A673 (cell line): ENCODE results near the gene MYO19. TPM values are rescaled to one million over a fixed set of nuclear protein-coding genes. Genes with fewer than 3 reads are reported as not detected.

Experiments used
- BruUV-seq: library from RNA; stranded (reverse); fragments of 400-500 nt; replicated peaks from 2 replicates; lab custom pipeline; 2021; lab: Mats Ljungman, UMichigan
- CTCF ChIA-PET: fragments of 300-600 bp; sonication (Branson Sonifier 250); formaldehyde crosslinking; loops from one replicate; lab custom pipeline; 2022; ENCODE audit warnings: antibody characterized with exemption; lab: Charles Lee
- POLR2A ChIA-PET: fragments of 300-600 bp; sonication (Branson Sonifier 250); formaldehyde crosslinking; loops from one replicate; lab custom pipeline; 2022; ENCODE audit warnings: antibody characterized with exemption; ENCODE audit not compliant: low non-redundant PET; lab: Charles Lee
- DNase-seq: peaks from one replicate; pipeline ENCODE4 v3.0.0-alpha.2; 2015; ENCODE audit warnings: low spot score
- H3K27ac ChIP-seq: fragments of 200-600 bp; sonication (generic); 2 replicates; pipeline ENCODE4 v1.5.1; 2016; ENCODE audit warnings: mixed run types, low read depth, mild to moderate bottlenecking, mixed read lengths, antibody characterized with exemption, low read length; ENCODE audit not compliant: poor library complexity, severe bottlenecking
- H3K27me3 ChIP-seq: fragments of 200-600 bp; sonication (generic); replicated peaks from 2 replicates; pipeline ENCODE4 v1.6.1; 2017; ENCODE audit warnings: mixed run types, low read depth, mild to moderate bottlenecking, mixed read lengths, antibody characterized with exemption, low read length; ENCODE audit not compliant: insufficient read depth, poor library complexity
- H3K36me3 ChIP-seq: fragments of 200-600 bp; sonication (generic); 2 replicates; pipeline ENCODE4 v1.6.1; 2016; ENCODE audit warnings: mixed run types, mild to moderate bottlenecking, mixed read lengths, antibody characterized with exemption, low read length; ENCODE audit not compliant: insufficient read depth, poor library complexity, severe bottlenecking
- H3K4me1 ChIP-seq: fragments of 200-600 bp; sonication (generic); 2 replicates; pipeline ENCODE4 v1.6.1; 2017; ENCODE audit warnings: mixed run types, mild to moderate bottlenecking, mixed read lengths, antibody characterized with exemption, low read length; ENCODE audit not compliant: insufficient read depth, poor library complexity, severe bottlenecking
- H3K4me3 ChIP-seq: fragments of 200-600 bp; sonication (generic); 2 replicates; pipeline ENCODE4 v1.5.1; 2016; ENCODE audit warnings: low read depth, mixed run types, mild to moderate bottlenecking, mixed read lengths, low read length; ENCODE audit not compliant: poor library complexity, severe bottlenecking
- H3K9me3 ChIP-seq: fragments of 200-600 bp; sonication (generic); 2 replicates; pipeline ENCODE4 v1.6.1; 2016; ENCODE audit warnings: mixed run types, low read depth, mild to moderate bottlenecking, mixed read lengths, antibody characterized with exemption, low read length; ENCODE audit not compliant: poor library complexity, severe bottlenecking
- CTCF ChIP-seq: fragments of 300-800, 200-600 bp; sonication (generic); conservative IDR thresholded peaks from 2 replicates; pipeline ENCODE4 v1.5.1; 2017; ENCODE audit warnings: low read depth, mild to moderate bottlenecking, antibody characterized with exemption, low read length, moderate library complexity, mixed read lengths
- EZH2 ChIP-seq: fragments of 200-600 bp; sonication (generic); IDR thresholded peaks from 2 replicates; pipeline ENCODE4 v1.6.1; 2017; ENCODE audit warnings: borderline replicate concordance, low read depth, mild to moderate bottlenecking, mixed read lengths, antibody characterized with exemption, low read length; ENCODE audit not compliant: poor library complexity, severe bottlenecking
- intact Hi-C: fragments of 100-400 bp; cut with micrococcal nuclease; formaldehyde crosslinking; loops from one replicate; pipeline ENCODE4 v1.10.0; 2022; ENCODE audit not compliant: unreplicated experiment
- total RNA-seq: library from RNA; stranded (reverse); gene quantifications from 2 replicates; pipeline ENCODE4 v1.2.3, GENCODE V29; 2021

Gene MYO19
- total RNA-seq, 1 experiment from 2014 or later = 53.0 TPM

- intact Hi-C loops = no loop called here
- no peaks in the 10 kb centered on the region for H3K36me3 ChIP-seq
Observed at GRCh38 chr17:36514856-36515255, 19.8 kb downstream of the MYO19 start.

GRCh38 chr17:36512641-36513040, 22.0 kb downstream of the MYO19 start:
- Histone ChIP-seq H3K36me3 (no peaks in the 10 kb centered on the region), H3K27ac (no peak overlapping the region), H3K4me3 (no peak overlapping the region), H3K4me1 (no peaks in the 10 kb centered on the region), H3K9me3 (no peaks in the 10 kb centered on the region), H3K27me3 (no peaks in the 10 kb centered on the region)
- no peak for DNase-seq
- POLR2A ChIA-PET = no interaction called here
- intact Hi-C loops = no loop called here
- BruUV-seq = no TSS peak
- no peak for TF ChIP-seq CTCF
- no peak for TF ChIP-seq EZH2
- CTCF ChIA-PET = no interaction called here

More at GRCh38 chr17:36514856-36515255, 19.8 kb downstream of the MYO19 start:
- ChIA-PET CTCF (no interaction called here), POLR2A (no interaction called here)
- no peak for DNase-seq
- Histone ChIP-seq H3K27me3 (no peaks in the 10 kb centered on the region), H3K9me3 (no peaks in the 10 kb centered on the region), H3K4me1 (no peaks in the 10 kb centered on the region), H3K27ac (no peak overlapping the region), H3K4me3 (no peak overlapping the region)
- no TSS peak for BruUV-seq
- TF ChIP-seq CTCF = no peak
- TF ChIP-seq EZH2 = no peak

- H3K4me3 ChIP-seq = no peak overlapping the region
- H3K36me3 ChIP-seq = no peaks in the 10 kb centered on the region
- DNase-seq = no peak
- CTCF ChIA-PET = no interaction called here
- no peaks in the 10 kb centered on the region for H3K9me3 ChIP-seq
- BruUV-seq = no TSS peak
- no peaks in the 10 kb centered on the region for H3K27me3 ChIP-seq
- POLR2A ChIA-PET = no interaction called here
- intact Hi-C loops = no loop called here
- no peak for TF ChIP-seq CTCF
- H3K27ac ChIP-seq = no peak overlapping the region
- H3K4me1 ChIP-seq = no peaks in the 10 kb centered on the region
Observed at GRCh38 chr17:36511216-36511615, 23.5 kb downstream of the MYO19 start.
